Spinal cord (tissue), 10 donors: ENCODE results near the gene CASKIN2. TPM values are rescaled to one million over a fixed set of nuclear protein-coding genes. Genes with fewer than 3 reads are reported as not detected.

Source experiments
- DNase-seq, 6 donors: peaks; one replicate each; pipeline versions ENCODE4 v3.0.0 to v3.0.0-alpha.2; 2013 to 2015; ENCODE audit warnings: low spot score in 6 of 6, low read depth in 4 of 6
- H3K27ac ChIP-seq: one replicate; pipeline ENCODE4 v1.5.1; 2013; ENCODE audit warnings: low read depth, low read length, control low read depth
- H3K27me3 ChIP-seq: one replicate; pipeline ENCODE4 v1.6.1; 2013; ENCODE audit warnings: low read length; ENCODE audit not compliant: control insufficient read depth, insufficient read depth
- H3K36me3 ChIP-seq: one replicate; pipeline ENCODE4 v1.6.1; 2013; ENCODE audit warnings: low read length; ENCODE audit not compliant: control insufficient read depth, insufficient read depth
- H3K4me1 ChIP-seq: one replicate; pipeline ENCODE4 v1.6.1; 2013; ENCODE audit warnings: low read length; ENCODE audit not compliant: control insufficient read depth, insufficient read depth
- H3K4me3 ChIP-seq: one replicate; pipeline ENCODE4 v1.5.1; 2013; ENCODE audit warnings: low read depth, low read length, control low read depth
- H3K9me3 ChIP-seq: one replicate; pipeline ENCODE4 v1.6.1; 2013; ENCODE audit warnings: low read length; ENCODE audit not compliant: control insufficient read depth, insufficient read depth
- WGBS: methylation state at CpG from one replicate; pipeline ENCODE4 v1.1.5; 2013; ENCODE audit warnings: missing lambda C conversion rate; ENCODE audit not compliant: insufficient coverage; 5-methylcytosine and 5-hydroxymethylcytosine counted together
- polyA plus RNA-seq, 2 donors: library from polyadenylated mRNA; unstranded; fragments of 120-200 nt; gene quantifications; one replicate each; pipeline ENCODE4 v1.2.1, GENCODE V29; 2013; ENCODE audit not compliant: insufficient read length in 2 of 2
- total RNA-seq, 2 donors: library from RNA; depleted of rRNA in 1 of 2; stranded (reverse); fragments of 120-200 nt in 1 of 2; fragments of >200 nt in 1 of 2; gene quantifications; one replicate each; pipeline versions ENCODE4 v1.2.3 to v1.2.4, GENCODE V29; 2013 to 2014
- donor health status: healthy.

The CASKIN2 gene
- total and polyA plus RNA-seq, 4 donors, result 12.9 to 38.3 (median 25.8) TPM

- H3K4me3 ChIP-seq, result no peak overlapping the region
- H3K4me1 ChIP-seq, result peaks cover 8% of the 10 kb centered on the region
- no peaks in the 10 kb centered on the region for H3K36me3 ChIP-seq
- 50% methylated on average over 1 of the region's 5 CpGs for WGBS
- no peak overlapping the region for H3K27ac ChIP-seq
- H3K9me3 ChIP-seq, result no peaks in the 10 kb centered on the region
- no peak for DNase-seq
- H3K27me3 ChIP-seq, result peaks cover 3% of the 10 kb centered on the region
Observed at GRCh38 chr17:75548813-75549212, 33.5 kb upstream of the CASKIN2 start.

- Histone ChIP-seq H3K27ac (no peak overlapping the region), H3K27me3 (peaks cover 3% of the 10 kb centered on the region), H3K9me3 (no peaks in the 10 kb centered on the region), H3K36me3 (no peaks in the 10 kb centered on the region), H3K4me1 (no peaks in the 10 kb centered on the region), H3K4me3 (no peak overlapping the region)
- no peak for DNase-seq
- WGBS, result 89% methylated on average over 8 of the region's 9 CpGs
Observed at GRCh38 chr17:75547091-75547490, 31.8 kb upstream of the CASKIN2 start.

DNA sequence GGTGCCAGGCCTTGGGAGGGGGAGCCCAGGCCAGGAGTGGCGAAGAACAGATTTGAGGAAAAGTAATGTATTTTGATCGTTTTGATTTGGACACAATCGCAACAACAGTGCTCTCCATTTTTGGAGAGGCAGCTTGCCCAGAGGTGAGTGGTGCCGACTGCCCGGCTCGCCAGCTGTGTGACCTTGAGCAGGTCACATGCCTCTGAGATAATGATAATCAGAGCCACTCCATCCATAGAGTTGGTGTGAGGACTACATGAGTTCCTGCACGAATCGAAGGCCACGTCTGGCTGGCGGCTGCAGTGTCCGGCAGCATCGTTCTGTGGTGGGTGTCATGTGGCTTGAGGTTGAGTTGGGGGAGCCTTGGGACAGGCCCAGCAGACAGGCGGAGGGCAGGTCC is 30.8 kb upstream of the CASKIN2 start:
- 94% methylated on average over 13 of the region's 13 CpGs for WGBS

DNA sequence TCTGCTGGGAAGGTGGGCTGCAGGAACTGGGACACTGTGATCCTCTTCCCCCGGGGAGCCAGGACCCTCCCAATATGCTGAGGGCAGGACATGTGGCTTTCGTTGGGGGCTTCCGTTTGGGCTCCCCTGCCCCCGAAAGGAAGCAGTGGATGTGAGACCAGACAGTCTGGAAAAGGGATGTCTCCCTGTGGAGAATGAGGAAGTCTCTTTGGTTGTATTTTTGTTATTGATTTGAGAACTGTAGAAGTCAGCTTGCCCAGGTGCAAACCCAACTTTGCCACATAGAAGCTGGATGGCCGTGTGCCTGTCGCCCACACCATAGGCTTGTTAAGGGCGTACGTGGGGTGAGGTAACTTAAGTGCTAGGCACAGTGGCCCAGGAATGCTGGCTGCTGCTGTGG is 28.9 kb upstream of the CASKIN2 start:
- DNase-seq, result no peak
- Histone ChIP-seq H3K27ac (no peak overlapping the region), H3K36me3 (peaks cover 3% of the 10 kb centered on the region), H3K4me1 (no peaks in the 10 kb centered on the region), H3K9me3 (no peaks in the 10 kb centered on the region), H3K27me3 (no peaks in the 10 kb centered on the region), H3K4me3 (no peak overlapping the region)
- 79% methylated on average over 8 of the region's 8 CpGs for WGBS

More for the DNA sequence above, 30.8 kb upstream of the CASKIN2 start:
- no peak overlapping the region for H3K4me3 ChIP-seq
- no peaks in the 10 kb centered on the region for H3K9me3 ChIP-seq
- H3K36me3 ChIP-seq, result no peaks in the 10 kb centered on the region
- no peak overlapping the region for H3K27ac ChIP-seq
- peaks cover 3% of the 10 kb centered on the region for H3K27me3 ChIP-seq
- no peak for DNase-seq
- H3K4me1 ChIP-seq, result no peaks in the 10 kb centered on the region

DNA sequence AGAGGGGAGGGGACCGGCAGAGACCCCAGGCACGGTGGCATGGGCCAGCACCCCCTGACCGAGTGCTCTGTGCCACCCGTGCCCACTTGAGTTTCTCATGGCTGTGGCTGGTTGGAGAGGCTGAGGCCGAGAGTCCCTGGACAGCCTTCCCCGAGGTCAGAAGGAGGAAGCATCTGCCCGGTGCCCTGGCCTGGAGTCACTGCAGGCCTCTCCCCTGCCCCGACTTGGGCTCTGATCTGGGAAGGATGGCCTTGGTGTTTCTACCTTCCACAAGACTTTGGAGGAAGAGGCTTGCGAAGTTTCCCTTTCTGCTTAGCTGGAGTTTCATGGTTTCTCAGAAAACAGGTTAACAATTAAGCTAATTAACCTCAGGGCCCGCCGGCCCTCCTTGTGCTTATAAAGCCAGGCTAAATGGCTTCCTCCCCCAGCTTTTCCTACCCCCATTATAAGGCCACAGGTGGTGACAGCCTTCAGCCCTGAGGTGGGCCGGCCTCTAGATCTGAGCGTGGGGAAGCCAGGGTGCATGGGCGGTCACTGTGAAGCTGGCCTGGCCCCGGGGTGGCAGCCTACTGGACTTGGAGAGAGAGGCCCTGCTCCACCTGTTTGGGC is 27.5 kb upstream of the CASKIN2 start:
- peaks cover 3% of the 10 kb centered on the region for H3K36me3 ChIP-seq
- H3K4me3 ChIP-seq, result no peak overlapping the region
- no peak for DNase-seq
- 68% methylated on average over 13 of the region's 15 CpGs for WGBS
- no peaks in the 10 kb centered on the region for H3K9me3 ChIP-seq
- H3K27me3 ChIP-seq, result no peaks in the 10 kb centered on the region
- H3K27ac ChIP-seq, result no peak overlapping the region
- no peaks in the 10 kb centered on the region for H3K4me1 ChIP-seq

- Histone ChIP-seq H3K4me1 (no peaks in the 10 kb centered on the region), H3K4me3 (no peak overlapping the region), H3K36me3 (peaks cover 3% of the 10 kb centered on the region), H3K27me3 (no peaks in the 10 kb centered on the region), H3K27ac (no peak overlapping the region), H3K9me3 (no peaks in the 10 kb centered on the region)
- no peak for DNase-seq
- 86% methylated on average over 6 of the region's 8 CpGs for WGBS
Observed at GRCh38 chr17:75542229-75542628, 26.9 kb upstream of the CASKIN2 start.

GRCh38 chr17:75540923-75541503 is 25.7 kb upstream of the CASKIN2 start:
- WGBS, result 94% methylated on average over 3 of the region's 4 CpGs
- no peak overlapping the region for H3K27ac ChIP-seq

DNA sequence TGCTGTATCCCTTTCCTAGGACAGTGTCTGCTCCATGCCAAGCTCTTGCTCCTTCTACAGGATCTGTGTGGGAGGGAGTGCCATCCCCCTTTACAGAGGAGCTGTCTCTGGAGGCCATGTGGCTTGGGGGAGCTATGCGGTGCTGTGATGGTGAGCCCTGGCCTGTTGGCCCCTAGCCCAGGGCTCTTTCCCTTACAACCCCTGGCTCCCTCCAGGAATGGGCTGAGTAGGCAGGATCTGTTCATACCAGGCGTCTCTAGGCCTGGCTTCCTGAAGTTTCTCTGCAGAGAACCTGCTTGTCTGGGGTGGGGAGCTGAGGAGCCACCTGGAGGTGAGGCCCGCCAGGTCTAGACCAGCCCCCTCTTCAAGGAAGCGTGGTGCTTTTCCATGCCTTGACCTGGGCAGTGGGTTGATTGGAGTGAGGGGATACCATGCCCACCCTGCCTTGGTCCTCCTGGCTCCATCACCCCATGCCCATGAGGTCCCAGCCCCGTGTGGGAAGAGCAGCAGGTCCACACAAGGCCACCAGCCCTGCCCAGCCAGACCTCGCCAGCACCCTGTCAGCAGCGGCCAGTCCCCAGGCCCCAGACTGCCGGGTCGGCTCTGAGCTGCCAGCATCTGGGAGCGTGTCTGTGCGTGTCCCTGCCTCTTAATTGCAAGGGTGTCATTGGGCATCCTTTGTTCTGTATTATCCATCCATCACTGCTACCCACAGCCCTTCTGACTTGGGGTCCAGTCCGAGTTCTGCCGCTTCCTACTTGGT is 24.8 kb upstream of the CASKIN2 start:
- DNase-seq, result no peak
- Histone ChIP-seq H3K4me3 (no peak overlapping the region), H3K9me3 (no peaks in the 10 kb centered on the region), H3K27me3 (no peaks in the 10 kb centered on the region), H3K27ac (no peak overlapping the region), H3K4me1 (peaks cover 6% of the 10 kb centered on the region), H3K36me3 (peaks cover 3% of the 10 kb centered on the region)
- 75% methylated on average over 9 of the region's 13 CpGs for WGBS

More at GRCh38 chr17:75540923-75541503, 25.7 kb upstream of the CASKIN2 start:
- no peak for DNase-seq
- no peaks in the 10 kb centered on the region for H3K9me3 ChIP-seq
- H3K4me1 ChIP-seq, result no peaks in the 10 kb centered on the region
- H3K27me3 ChIP-seq, result no peaks in the 10 kb centered on the region
- no peak overlapping the region for H3K4me3 ChIP-seq
- H3K36me3 ChIP-seq, result peaks cover 3% of the 10 kb centered on the region

GRCh38 chr17:75536366-75536765 is 21.0 kb upstream of the CASKIN2 start:
- WGBS, result 86% methylated on average over 8 of the region's 10 CpGs
- peaks cover 12% of the 10 kb centered on the region for H3K4me1 ChIP-seq
- no peaks in the 10 kb centered on the region for H3K9me3 ChIP-seq
- H3K27me3 ChIP-seq, result no peaks in the 10 kb centered on the region
- H3K4me3 ChIP-seq, result no peak overlapping the region
- DNase-seq, result no peak
- H3K27ac ChIP-seq, result no peak overlapping the region
- H3K36me3 ChIP-seq, result peaks cover 3% of the 10 kb centered on the region
